HG03097 (cell line): ENCODE data around the gene PHF20.
"Not testable (repeated sequence)": the region's sequence is repeated elsewhere in the genome, so short reads cannot be mapped to it uniquely, and the experiment has no call there.

Experiments
- ATAC-seq: cut with Tn5 transposase; IDR thresholded peaks from one replicate; pipeline ENCODE4 v1.9.1; 2021; ENCODE audit not compliant: unreplicated experiment, low FRiP score

Gene PHF20

GRCh38 chr20:35882427-35883161, 110.8 kb downstream of the PHF20 start:
- not testable (repeated sequence) for ATAC-seq

GRCh38 chr20:35883336-35883777, 111.5 kb downstream of the PHF20 start:
- ATAC-seq: no peak

GRCh38 chr20:35883778-35884540, 112.1 kb downstream of the PHF20 start:
- no peak for ATAC-seq

- no peak for ATAC-seq
These were observed 112.7 kb downstream of the PHF20 start for GRCh38 chr20:35884541-35884865.

GRCh38 chr20:35885212-35885611, 113.4 kb downstream of the PHF20 start:
- no peak for ATAC-seq

GRCh38 chr20:35886537-35886936, 114.7 kb downstream of the PHF20 start:
- ATAC-seq: no peak

GRCh38 chr20:35887393-35888064, 115.7 kb downstream of the PHF20 start:
- ATAC-seq: no peak

- no peak for ATAC-seq
These were observed 116.8 kb downstream of the PHF20 start for GRCh38 chr20:35888657-35889056.

- ATAC-seq: no peak
These were observed 119.6 kb downstream of the PHF20 start for GRCh38 chr20:35891375-35891774.

- no peak for ATAC-seq
These were observed 121.1 kb downstream of the PHF20 start for GRCh38 chr20:35892871-35893270.

- peak; percentile 77 for ATAC-seq
These were observed 122.1 kb downstream of the PHF20 start for GRCh38 chr20:35893942-35894341.

- ATAC-seq: not testable (repeated sequence)
These were observed 123.7 kb downstream of the PHF20 start for GRCh38 chr20:35895516-35895915.

GRCh38 chr20:35899064-35899463, 127.2 kb downstream of the PHF20 start:
- ATAC-seq: no peak

GRCh38 chr20:35901230-35901629, 129.4 kb downstream of the PHF20 start:
- ATAC-seq: not testable (repeated sequence)

- no peak for ATAC-seq
These were observed 130.1 kb downstream of the PHF20 start for GRCh38 chr20:35901678-35902544.

- ATAC-seq: no peak
These were observed 130.7 kb downstream of the PHF20 start for GRCh38 chr20:35902545-35902941.

- no peak for ATAC-seq
These were observed 132.0 kb downstream of the PHF20 start for GRCh38 chr20:35903843-35904242.

GRCh38 chr20:35904982-35905663, 133.3 kb downstream of the PHF20 start:
- no peak for ATAC-seq

- no peak for ATAC-seq
These were observed 135.3 kb downstream of the PHF20 start for GRCh38 chr20:35907017-35907701.
